GM23338 (cell line): ENCODE results near the gene AR. TPM values are rescaled to one million over a fixed set of nuclear protein-coding genes. Genes with fewer than 3 reads are reported as not detected.

ENCODE experiments used
- ATAC-seq: fragments of 200-7000 bp; cut with Tn5 transposase; 3 replicates; pipeline ENCODE4 v1.9.1; 2020
- DNase-seq: peaks from one replicate; pipeline ENCODE4 v3.0.0-alpha.2; 2015; ENCODE audit warnings: low spot score
- H2AFZ ChIP-seq: fragments of 200-600 bp; sonication (generic); 2 replicates; pipeline ENCODE4 v1.8.0; 2016; ENCODE audit warnings: antibody characterized with exemption, mild to moderate bottlenecking, moderate library complexity
- H3F3A ChIP-seq: fragments of 200-600 bp; sonication (generic); replicated peaks from 2 replicates; pipeline ENCODE4 v1.8.0; 2017; ENCODE audit warnings: antibody characterized with exemption, mixed run types, low read depth
- H3K27ac ChIP-seq: fragments of 200-600 bp; sonication (generic); 2 replicates; pipeline ENCODE4 v1.6.1; 2016; ENCODE audit warnings: low read depth
- H3K27me3 ChIP-seq: fragments of 200-600 bp; sonication (generic); 2 replicates; pipeline ENCODE4 v1.8.0; 2016; ENCODE audit warnings: mild to moderate bottlenecking, mixed run types, moderate library complexity; ENCODE audit not compliant: insufficient read depth
- H3K36me3 ChIP-seq: fragments of 200-600 bp; sonication (generic); 2 replicates; pipeline ENCODE4 v1.8.0; 2016; ENCODE audit warnings: mild to moderate bottlenecking; ENCODE audit not compliant: insufficient read depth
- H3K4me1 ChIP-seq: fragments of 200-600 bp; sonication (generic); 2 replicates; pipeline ENCODE4 v1.8.0; 2016; ENCODE audit warnings: mild to moderate bottlenecking, moderate library complexity; ENCODE audit not compliant: insufficient read depth
- H3K4me2 ChIP-seq: fragments of 200-600 bp; sonication (generic); 2 replicates; pipeline ENCODE4 v1.7.1; 2017; ENCODE audit warnings: mixed run types
- H3K4me3 ChIP-seq: fragments of 200-600 bp; sonication (generic); 2 replicates; pipeline ENCODE4 v1.6.1; 2016; ENCODE audit warnings: mixed run types
- H3K79me2 ChIP-seq: fragments of 200-600 bp; sonication (generic); replicated peaks from 2 replicates; pipeline ENCODE4 v1.8.0; 2017; ENCODE audit warnings: mild to moderate bottlenecking; ENCODE audit not compliant: insufficient read depth
- H3K9me2 ChIP-seq: fragments of 200-600 bp; sonication (generic); 2 replicates; pipeline ENCODE4 v1.8.0; 2017; ENCODE audit not compliant: insufficient read depth
- H4K20me1 ChIP-seq: fragments of 200-600 bp; sonication (generic); replicated peaks from 2 replicates; pipeline ENCODE4 v1.8.0; 2017; ENCODE audit warnings: mild to moderate bottlenecking; ENCODE audit not compliant: insufficient read depth
- H3K27ac Mint-ChIP-seq: 2 replicates; pipeline ENCODE4 v1.8.0; 2020; ENCODE audit warnings: inconsistent platforms, mild to moderate bottlenecking, moderate library complexity, mixed read lengths
- H3K27me3 Mint-ChIP-seq: 3 replicates; pipeline ENCODE4 v1.8.0; 2022; ENCODE audit warnings: low read depth, mild to moderate bottlenecking, moderate library complexity, mixed read lengths, inconsistent platforms; ENCODE audit not compliant: insufficient read depth, poor library complexity
- H3K36me3 Mint-ChIP-seq: 3 replicates; pipeline ENCODE4 v1.8.0; 2021; ENCODE audit warnings: low read depth, mild to moderate bottlenecking, inconsistent platforms, moderate library complexity, mixed read lengths
- H3K4me1 Mint-ChIP-seq: 3 replicates; pipeline ENCODE4 v1.8.0; 2020; ENCODE audit warnings: mild to moderate bottlenecking, inconsistent platforms, mixed read lengths
- H3K4me3 Mint-ChIP-seq: 3 replicates; pipeline ENCODE4 v1.8.0; 2021; ENCODE audit warnings: moderate library complexity, mild to moderate bottlenecking, inconsistent platforms, mixed read lengths
- H3K9me3 Mint-ChIP-seq: 3 replicates; pipeline ENCODE4 v1.8.0; 2020; ENCODE audit warnings: moderate library complexity, mild to moderate bottlenecking, inconsistent platforms, mixed read lengths
- CREB1 ChIP-seq: fragments of 250-450 bp; sonication (Bioruptor Pico); IDR thresholded peaks from 2 replicates; pipeline ENCODE4 v1.5.0; 2020; ENCODE audit warnings: low read depth, mild to moderate bottlenecking, moderate library complexity
- CTCF ChIP-seq, 2 experiments: fragments of 200-600 bp in 1 of 2; sonication (generic) in 1 of 2; conservative IDR thresholded peaks; 2 replicates each; pipeline versions ENCODE4 v1.5.1 to v1.6.1; 2016 to 2017; ENCODE audit warnings: antibody characterized with exemption in 2 of 2, low read depth in 2 of 2, mild to moderate bottlenecking in 2 of 2, moderate library complexity in 1 of 2
- ETS1 ChIP-seq: IDR thresholded peaks from 2 replicates; pipeline ENCODE4 v1.6.1; 2016; ENCODE audit warnings: antibody characterized with exemption
- EZH2 ChIP-seq: fragments of 200-600 bp; sonication (generic); IDR thresholded peaks from one replicate; pipeline ENCODE4 v1.8.0; 2017; ENCODE audit warnings: antibody characterized with exemption, mild to moderate bottlenecking, low read depth; ENCODE audit not compliant: unreplicated experiment
- EZH2phosphoT487 ChIP-seq: fragments of 200-600 bp; sonication (generic); IDR thresholded peaks from one replicate; pipeline ENCODE4 v1.8.1; 2018; ENCODE audit warnings: antibody characterized with exemption; ENCODE audit not compliant: unreplicated experiment
- JUNB ChIP-seq: IDR thresholded peaks from one replicate; pipeline ENCODE4 v1.6.1; 2016; ENCODE audit warnings: antibody characterized with exemption; ENCODE audit not compliant: unreplicated experiment
- NANOG ChIP-seq: IDR thresholded peaks from 2 replicates; pipeline ENCODE4 v1.6.1; 2016; ENCODE audit warnings: antibody characterized with exemption, borderline replicate concordance
- REST ChIP-seq: IDR thresholded peaks from one replicate; pipeline ENCODE4 v1.6.1; 2018; ENCODE audit warnings: antibody characterized with exemption; ENCODE audit not compliant: unreplicated experiment
- ZNF114 ChIP-seq: fragments of 250-450 bp; sonication (Bioruptor Pico); IDR thresholded peaks from 2 replicates; pipeline ENCODE4 v1.5.0; 2020; ENCODE audit warnings: mild to moderate bottlenecking, moderate library complexity
- ZNF331 ChIP-seq: fragments of 250-450 bp; sonication (Bioruptor Pico); IDR thresholded peaks from 2 replicates; pipeline ENCODE4 v1.5.0; 2020; ENCODE audit warnings: low read depth, mild to moderate bottlenecking, moderate library complexity
- ZNF462 ChIP-seq: fragments of 250-450 bp; sonication (Bioruptor Pico); IDR thresholded peaks from 2 replicates; pipeline ENCODE4 v1.5.0; 2020; ENCODE audit warnings: mild to moderate bottlenecking, moderate library complexity
- polyA plus RNA-seq: library from polyadenylated mRNA; unstranded; fragments of >200 nt; fragmentation: Nextera tagmentation; extraction: Ambion mirVana; gene quantifications from 2 replicates; pipeline ENCODE4 v1.2.1, GENCODE V29; 2016
- total RNA-seq: library from RNA; depleted of rRNA; stranded (reverse); fragments of >200 nt; shearing (Covaris generic); gene quantifications from 2 replicates; pipeline ENCODE4 v1.2.3, GENCODE V29; 2014

Gene AR
- total and polyA plus RNA-seq, 2 experiments from 2014 or later, result 11.2 to 13.3 TPM

GRCh38 chrX:67652543-67652942 is 108.7 kb downstream of the AR start (continued):
- TF ChIP-seq REST (no peak), EZH2phosphoT487 (no peak), CTCF (conservative IDR thresholded peaks at IDR 0.05; ENCODE audit: low read depth in 2 of 2) (no peak), ETS1 (no peak)

- Mint-ChIP-seq H3K27ac (no peak overlapping the region), H3K9me3 (peaks cover 5% of the 10 kb centered on the region; the same call in 2 of the 3 replicates), H3K36me3 (peaks cover 24% of the 10 kb centered on the region), H3K27me3 (no peaks in the 10 kb centered on the region), H3K4me1 (peaks cover 12% of the 10 kb centered on the region; the same call in 2 of the 3 replicates), H3K4me3 (no peak overlapping the region)
- Histone ChIP-seq H3K4me3 (no peak overlapping the region), H2AFZ (no peak overlapping the region), H3F3A (no peaks in the 10 kb centered on the region), H3K79me2 (no peaks in the 10 kb centered on the region), H4K20me1 (no peaks in the 10 kb centered on the region), H3K4me2 (no peak overlapping the region), H3K9me2 (no peaks in the 10 kb centered on the region), H3K4me1 (peaks cover 6% of the 10 kb centered on the region; the same call in 1 of the 2 replicates), H3K36me3 (no peaks in the 10 kb centered on the region), H3K27me3 (no peaks in the 10 kb centered on the region), H3K27ac (no peak overlapping the region)
- ATAC-seq, result no peak
- DNase-seq, result peak; percentile 4
- no peak for TF ChIP-seq ZNF462 (CRISPR knock-in tag)
- no peak for TF ChIP-seq CREB1 (CRISPR knock-in tag)
- no peak for TF ChIP-seq EZH2phosphoT487
- no peak for TF ChIP-seq ZNF114 (CRISPR knock-in tag)
- no peak for TF ChIP-seq ETS1
- no peak for TF ChIP-seq JUNB
- no peak for TF ChIP-seq NANOG
- no peak for TF ChIP-seq EZH2
- TF ChIP-seq ZNF331 (CRISPR knock-in tag), result no peak
Measured at GRCh38 chrX:67654301-67654700, 110.5 kb downstream of the AR start.
